Measurements from ENCODE around the gene SLC5A2. TPM values are rescaled to one million over a fixed set of nuclear protein-coding genes. Genes with fewer than 3 reads are reported as not detected.

The SLC5A2 gene
- total and polyA plus RNA-seq, 2 of the 13 experiments (the other 11 are each of a cell fraction or from before 2014, with no cell fraction given) = 0.24 to 0.97 TPM

GRCh38 chr16:31507929-31508705 lies 25.2 kb downstream of the SLC5A2 start, which contains the start of gene RUSF1 (continued):
- TF ChIP-seq ZNF614 (CRISPR knock-in tag; IDR thresholded peaks at IDR 0.05; ENCODE audit: borderline replicate concordance) (peak; percentile 86; the same call in 1 of the 2 replicates), PAX8 (CRISPR knock-in tag; IDR thresholded peaks at IDR 0.05; ENCODE audit: borderline replicate concordance) (peak; percentile 94), PHF8 (CRISPR knock-in tag; IDR thresholded peaks at IDR 0.05) (peak; percentile 99), ZNF841 (CRISPR knock-in tag; IDR thresholded peaks at IDR 0.05; ENCODE audit: borderline replicate concordance) (peak; percentile 91; the same call in 1 of the 2 replicates), REXO4 (CRISPR knock-in tag; IDR thresholded peaks at IDR 0.05; ENCODE audit: borderline replicate concordance) (no peak; the same call in 1 of the 2 replicates), ISL2 (CRISPR knock-in tag; IDR thresholded peaks at IDR 0.05) (peak; percentile 83), NFATC3 (CRISPR knock-in tag; IDR thresholded peaks at IDR 0.05) (no peak; the same call in 1 of the 2 replicates), MED13 (CRISPR knock-in tag; IDR thresholded peaks at IDR 0.05) (0 out of 2 replicates have a peak, but pooled peaks have one; percentile 69), GATAD2A (CRISPR knock-in tag; IDR thresholded peaks at IDR 0.05) (peak; percentile 72), ZNF709 (CRISPR knock-in tag; IDR thresholded peaks at IDR 0.05) (peak; percentile 94), PPARG (CRISPR knock-in tag; conservative IDR thresholded peaks at IDR 0.05) (0 out of 2 replicates have a peak, but pooled peaks have one; percentile 12), RXRB (CRISPR knock-in tag; IDR thresholded peaks at IDR 0.05; ENCODE audit: borderline replicate concordance) (peak; percentile 86), DPF2 (CRISPR knock-in tag; IDR thresholded peaks at IDR 0.05; ENCODE audit: borderline replicate concordance, low read depth) (no peak), ZNF746 (CRISPR knock-in tag; IDR thresholded peaks at IDR 0.05) (peak; percentile 40; the same call in 1 of the 2 replicates), GZF1 (CRISPR knock-in tag; IDR thresholded peaks at IDR 0.05) (peak; percentile 78), ZNF644 (CRISPR knock-in tag; IDR thresholded peaks at IDR 0.05; ENCODE audit: low read depth) (0 out of 2 replicates have a peak, but pooled peaks have one; percentile 26), ZNF598 (CRISPR knock-in tag; IDR thresholded peaks at IDR 0.05; ENCODE audit: borderline replicate concordance) (peak; percentile 93; the same call in 1 of the 2 replicates), NR1H2 (CRISPR knock-in tag; IDR thresholded peaks at IDR 0.05; ENCODE audit: borderline replicate concordance, low read depth) (no peak)
- TF ChIP-seq, protein P1, sequence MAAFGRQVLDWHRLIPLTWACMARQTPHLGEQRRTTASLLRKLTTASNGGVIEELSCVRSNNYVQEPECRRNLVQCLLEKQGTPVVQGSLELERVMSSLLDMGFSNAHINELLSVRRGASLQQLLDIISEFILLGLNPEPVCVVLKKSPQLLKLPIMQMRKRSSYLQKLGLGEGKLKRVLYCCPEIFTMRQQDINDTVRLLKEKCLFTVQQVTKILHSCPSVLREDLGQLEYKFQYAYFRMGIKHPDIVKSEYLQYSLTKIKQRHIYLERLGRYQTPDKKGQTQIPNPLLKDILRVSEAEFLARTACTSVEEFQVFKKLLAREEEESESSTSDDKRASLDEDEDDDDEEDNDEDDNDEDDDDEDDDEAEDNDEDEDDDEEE (CRISPR knock-in tag; IDR thresholded peaks at IDR 0.05) = peak; percentile 93
- TF ChIP-seq, protein P2, sequence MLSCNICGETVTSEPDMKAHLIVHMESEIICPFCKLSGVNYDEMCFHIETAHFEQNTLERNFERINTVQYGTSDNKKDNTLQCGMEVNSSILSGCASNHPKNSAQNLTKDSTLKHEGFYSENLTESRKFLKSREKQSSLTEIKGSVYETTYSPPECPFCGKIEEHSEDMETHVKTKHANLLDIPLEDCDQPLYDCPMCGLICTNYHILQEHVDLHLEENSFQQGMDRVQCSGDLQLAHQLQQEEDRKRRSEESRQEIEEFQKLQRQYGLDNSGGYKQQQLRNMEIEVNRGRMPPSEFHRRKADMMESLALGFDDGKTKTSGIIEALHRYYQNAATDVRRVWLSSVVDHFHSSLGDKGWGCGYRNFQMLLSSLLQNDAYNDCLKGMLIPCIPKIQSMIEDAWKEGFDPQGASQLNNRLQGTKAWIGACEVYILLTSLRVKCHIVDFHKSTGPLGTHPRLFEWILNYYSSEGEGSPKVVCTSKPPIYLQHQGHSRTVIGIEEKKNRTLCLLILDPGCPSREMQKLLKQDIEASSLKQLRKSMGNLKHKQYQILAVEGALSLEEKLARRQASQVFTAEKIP (CRISPR knock-in tag; IDR thresholded peaks at IDR 0.05; ENCODE audit: borderline replicate concordance) = no peak
- TF ChIP-seq, protein P3, sequence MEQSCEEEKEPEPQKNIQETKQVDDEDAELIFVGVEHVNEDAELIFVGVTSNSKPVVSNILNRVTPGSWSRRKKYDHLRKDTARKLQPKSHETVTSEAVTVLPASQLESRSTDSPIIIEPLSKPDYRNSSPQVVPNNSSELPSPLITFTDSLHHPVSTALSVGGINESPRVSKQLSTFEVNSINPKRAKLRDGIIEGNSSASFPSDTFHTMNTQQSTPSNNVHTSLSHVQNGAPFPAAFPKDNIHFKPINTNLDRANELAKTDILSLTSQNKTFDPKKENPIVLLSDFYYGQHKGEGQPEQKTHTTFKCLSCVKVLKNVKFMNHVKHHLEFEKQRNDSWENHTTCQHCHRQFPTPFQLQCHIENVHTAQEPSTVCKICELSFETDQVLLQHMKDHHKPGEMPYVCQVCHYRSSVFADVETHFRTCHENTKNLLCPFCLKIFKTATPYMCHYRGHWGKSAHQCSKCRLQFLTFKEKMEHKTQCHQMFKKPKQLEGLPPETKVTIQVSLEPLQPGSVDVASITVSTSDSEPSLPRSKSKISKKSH (CRISPR knock-in tag; IDR thresholded peaks at IDR 0.05; ENCODE audit: borderline replicate concordance) = peak; percentile 90; the same call in 1 of the 2 replicates
- TF ChIP-seq, protein P4, sequence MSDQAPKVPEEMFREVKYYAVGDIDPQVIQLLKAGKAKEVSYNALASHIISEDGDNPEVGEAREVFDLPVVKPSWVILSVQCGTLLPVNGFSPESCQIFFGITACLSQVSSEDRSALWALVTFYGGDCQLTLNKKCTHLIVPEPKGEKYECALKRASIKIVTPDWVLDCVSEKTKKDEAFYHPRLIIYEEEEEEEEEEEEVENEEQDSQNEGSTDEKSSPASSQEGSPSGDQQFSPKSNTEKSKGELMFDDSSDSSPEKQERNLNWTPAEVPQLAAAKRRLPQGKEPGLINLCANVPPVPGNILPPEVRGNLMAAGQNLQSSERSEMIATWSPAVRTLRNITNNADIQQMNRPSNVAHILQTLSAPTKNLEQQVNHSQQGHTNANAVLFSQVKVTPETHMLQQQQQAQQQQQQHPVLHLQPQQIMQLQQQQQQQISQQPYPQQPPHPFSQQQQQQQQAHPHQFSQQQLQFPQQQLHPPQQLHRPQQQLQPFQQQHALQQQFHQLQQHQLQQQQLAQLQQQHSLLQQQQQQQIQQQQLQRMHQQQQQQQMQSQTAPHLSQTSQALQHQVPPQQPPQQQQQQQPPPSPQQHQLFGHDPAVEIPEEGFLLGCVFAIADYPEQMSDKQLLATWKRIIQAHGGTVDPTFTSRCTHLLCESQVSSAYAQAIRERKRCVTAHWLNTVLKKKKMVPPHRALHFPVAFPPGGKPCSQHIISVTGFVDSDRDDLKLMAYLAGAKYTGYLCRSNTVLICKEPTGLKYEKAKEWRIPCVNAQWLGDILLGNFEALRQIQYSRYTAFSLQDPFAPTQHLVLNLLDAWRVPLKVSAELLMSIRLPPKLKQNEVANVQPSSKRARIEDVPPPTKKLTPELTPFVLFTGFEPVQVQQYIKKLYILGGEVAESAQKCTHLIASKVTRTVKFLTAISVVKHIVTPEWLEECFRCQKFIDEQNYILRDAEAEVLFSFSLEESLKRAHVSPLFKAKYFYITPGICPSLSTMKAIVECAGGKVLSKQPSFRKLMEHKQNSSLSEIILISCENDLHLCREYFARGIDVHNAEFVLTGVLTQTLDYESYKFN (CRISPR knock-in tag; conservative IDR thresholded peaks at IDR 0.05) = peak; percentile 66
